T-helper 1 cell treated with Interleukin-12 subunit alpha and Interleukin-12 subunit beta and Interleukin-4 antibody, amounts not matched to agents 30 μg/mL and 1 μg/mL, for 36 hours (primary cell): ENCODE measurements around the gene OR10A3.

Experiments
- H3K27ac Mint-ChIP-seq: one replicate; pipeline ENCODE4 v1.8.0; 2021; ENCODE audit warnings: mild to moderate bottlenecking, mixed read lengths
- H3K27me3 Mint-ChIP-seq: one replicate; pipeline ENCODE4 v1.8.0; 2021; ENCODE audit warnings: low read depth, mixed read lengths
- H3K36me3 Mint-ChIP-seq: one replicate; pipeline ENCODE4 v1.8.0; 2021; ENCODE audit warnings: low read depth, mixed read lengths
- H3K4me1 Mint-ChIP-seq: one replicate; pipeline ENCODE4 v1.8.0; 2021; ENCODE audit warnings: low read depth, mixed read lengths
- H3K4me3 Mint-ChIP-seq: one replicate; pipeline ENCODE4 v1.8.0; 2021; ENCODE audit warnings: mild to moderate bottlenecking, moderate library complexity, mixed read lengths
- H3K9me3 Mint-ChIP-seq: one replicate; pipeline ENCODE4 v1.8.0; 2021; ENCODE audit warnings: mixed read lengths

Gene OR10A3

DNA sequence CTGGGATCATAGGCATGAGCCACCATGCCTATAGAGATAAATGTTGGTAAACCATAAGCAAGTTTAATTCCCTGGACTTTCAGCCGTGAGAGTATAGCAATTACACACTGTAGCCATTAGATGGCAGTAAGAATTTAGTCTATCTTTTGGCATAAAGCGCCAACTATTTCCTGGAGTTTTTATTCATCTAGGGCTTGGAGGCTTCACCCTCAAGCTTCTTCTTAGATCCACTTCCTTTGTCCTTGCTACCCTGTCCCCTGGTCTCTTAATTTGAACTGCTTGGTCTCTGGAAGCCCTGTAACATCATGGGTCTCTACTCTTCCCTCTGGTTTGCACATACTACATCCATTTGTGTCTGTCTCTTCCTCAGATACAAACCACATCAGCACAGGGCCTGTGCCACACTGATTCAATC, 48.7 kb downstream of the OR10A3 start:
- Mint-ChIP-seq H3K27me3 (peaks cover 15% of the 10 kb centered on the region), H3K27ac (no peak overlapping the region), H3K9me3 (no peaks in the 10 kb centered on the region), H3K4me1 (peaks cover 4% of the 10 kb centered on the region), H3K4me3 (no peak overlapping the region), H3K36me3 (no peaks in the 10 kb centered on the region)

- Mint-ChIP-seq H3K9me3 (no peaks in the 10 kb centered on the region), H3K27me3 (peaks cover 15% of the 10 kb centered on the region)
Measured at GRCh38 chr11:7892059-7892699, 49.3 kb downstream of the OR10A3 start.

DNA sequence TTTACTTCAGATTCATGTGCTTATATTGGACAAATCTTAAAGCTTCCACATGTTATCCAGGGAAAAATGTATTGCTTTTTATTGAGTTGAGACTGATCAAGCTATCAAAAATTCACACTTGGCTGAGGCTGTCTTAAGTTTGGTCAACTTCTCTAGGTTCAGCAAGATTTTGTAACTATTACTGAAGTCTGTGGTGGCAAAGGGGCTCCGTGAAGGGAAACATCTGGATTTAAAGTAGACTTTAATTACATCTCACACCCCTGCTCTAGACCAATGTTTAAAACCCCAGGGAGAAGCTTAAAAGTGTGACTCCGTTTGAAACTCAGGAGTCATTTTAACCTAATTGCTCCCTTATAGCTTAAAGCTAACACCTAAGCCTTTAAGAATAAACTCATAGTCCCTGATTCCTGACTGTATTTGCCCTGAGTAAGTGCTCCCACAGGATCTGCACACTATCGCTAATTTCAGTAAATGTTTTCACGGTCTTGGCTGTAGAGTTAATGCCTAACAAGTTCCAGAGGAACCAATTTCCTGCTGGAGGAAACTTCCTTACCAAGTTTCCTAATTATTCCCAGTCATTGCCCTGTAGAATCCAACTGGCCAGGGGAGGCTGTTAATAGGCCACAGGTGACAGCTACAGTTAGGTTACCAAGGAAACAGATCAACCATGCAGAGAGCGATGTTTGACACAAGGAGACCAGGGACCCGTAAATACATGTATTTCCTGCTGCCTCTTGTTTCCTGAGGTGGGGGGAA, 50.9 kb downstream of the OR10A3 start:
- Mint-ChIP-seq H3K27ac (no peak overlapping the region), H3K27me3 (peaks cover 15% of the 10 kb centered on the region), H3K4me1 (peaks cover 4% of the 10 kb centered on the region), H3K4me3 (no peak overlapping the region), H3K9me3 (no peaks in the 10 kb centered on the region), H3K36me3 (no peaks in the 10 kb centered on the region)

More at GRCh38 chr11:7892059-7892699, 49.3 kb downstream of the OR10A3 start:
- peaks cover 4% of the 10 kb centered on the region for H3K4me1 Mint-ChIP-seq
- no peak overlapping the region for H3K27ac Mint-ChIP-seq
- no peaks in the 10 kb centered on the region for H3K36me3 Mint-ChIP-seq
- no peak overlapping the region for H3K4me3 Mint-ChIP-seq

DNA sequence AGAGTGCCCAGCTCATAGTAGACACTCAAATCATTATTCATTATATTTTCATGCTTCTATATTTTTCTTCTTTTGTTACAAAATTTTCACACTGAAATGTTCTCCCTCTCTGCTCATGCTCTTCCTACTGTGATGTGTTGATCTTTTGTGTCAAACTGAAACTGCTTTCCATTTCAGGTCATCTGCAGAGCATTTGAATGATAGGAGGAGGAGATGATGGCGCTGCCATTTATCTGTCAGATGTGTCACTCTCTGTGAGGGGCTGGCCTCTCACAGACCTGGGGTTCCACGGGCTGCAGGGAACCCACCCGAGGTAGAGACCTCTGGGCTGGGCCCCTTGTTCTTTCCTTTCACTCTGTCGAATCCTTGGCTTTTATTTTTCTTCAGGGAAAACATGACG, 51.5 kb downstream of the OR10A3 start:
- Mint-ChIP-seq H3K36me3 (no peaks in the 10 kb centered on the region), H3K27me3 (peaks cover 8% of the 10 kb centered on the region), H3K9me3 (no peaks in the 10 kb centered on the region), H3K4me1 (peaks cover 4% of the 10 kb centered on the region), H3K27ac (no peak overlapping the region), H3K4me3 (no peak overlapping the region)
